Measurements from ENCODE around the gene PPP1R27.

Gene PPP1R27

DNA sequence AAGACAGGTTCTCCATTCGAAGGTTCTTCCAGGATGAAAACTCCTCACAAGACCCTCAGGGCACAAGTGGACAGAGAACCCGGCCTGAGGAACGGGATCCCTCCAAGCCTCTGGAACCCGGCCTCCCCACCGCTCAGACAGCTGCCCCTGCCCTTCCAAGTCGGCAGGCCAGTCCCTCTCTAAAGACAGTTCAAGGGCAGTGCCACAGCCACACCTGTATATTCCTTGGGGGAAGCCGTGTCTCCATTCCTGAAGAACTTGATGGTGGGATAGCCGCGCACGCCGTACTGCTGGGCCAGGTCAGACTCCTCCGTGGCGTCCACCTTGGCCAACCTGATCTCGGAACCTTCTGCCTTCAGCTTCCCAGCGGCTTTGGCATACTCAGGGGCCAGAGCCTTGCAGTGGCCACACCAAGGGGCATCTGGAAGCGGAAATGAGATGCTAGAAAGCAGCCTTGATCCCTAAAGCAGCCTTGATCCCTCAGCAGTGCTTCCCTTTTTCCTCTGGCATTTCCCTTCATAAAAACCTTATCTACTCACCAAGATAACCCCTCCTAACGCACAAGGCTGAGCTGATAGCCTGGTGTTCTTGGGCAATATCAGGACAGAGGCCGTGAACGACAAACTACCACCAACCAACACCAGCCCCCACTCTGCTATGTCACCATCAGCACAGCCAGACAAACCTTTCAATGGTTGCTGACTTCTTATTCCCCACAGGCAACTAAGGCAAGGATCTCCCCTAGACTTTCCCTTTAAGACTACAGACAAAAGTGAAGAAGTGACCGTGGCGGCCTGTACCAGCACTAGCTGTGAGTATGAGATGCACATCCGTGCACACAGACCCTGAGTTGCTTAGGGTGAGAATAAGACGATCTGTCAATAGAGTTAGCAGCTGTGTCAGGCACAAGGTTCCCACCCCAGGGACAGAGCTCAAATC lies 24.4 kb upstream of the PPP1R27 start:
- H3K4me1 ChIP-seq (ENCODE audit: insufficient read depth, low read length), result 0 out of 2 replicates have a peak, but pooled peaks cover 4% of the 10 kb centered on the region
- H3K27ac ChIP-seq (ENCODE audit: low read length), result no peak overlapping the region
- H3K36me3 ChIP-seq (ENCODE audit: insufficient read depth, low read depth, low read length), result peaks cover 59% of the 10 kb centered on the region
- peak overlapping the region; percentile 89 for H3K4me3 ChIP-seq (ENCODE audit: low read length)
- H3K9ac ChIP-seq (ENCODE audit: low read depth, low read length), result peak overlapping the region; percentile 81
- H3K9me3 ChIP-seq (ENCODE audit: insufficient read depth, low read depth, low read length), result no peaks in the 10 kb centered on the region
- no peaks in the 10 kb centered on the region for H3K27me3 ChIP-seq (ENCODE audit: insufficient read depth, low read length)

DNA sequence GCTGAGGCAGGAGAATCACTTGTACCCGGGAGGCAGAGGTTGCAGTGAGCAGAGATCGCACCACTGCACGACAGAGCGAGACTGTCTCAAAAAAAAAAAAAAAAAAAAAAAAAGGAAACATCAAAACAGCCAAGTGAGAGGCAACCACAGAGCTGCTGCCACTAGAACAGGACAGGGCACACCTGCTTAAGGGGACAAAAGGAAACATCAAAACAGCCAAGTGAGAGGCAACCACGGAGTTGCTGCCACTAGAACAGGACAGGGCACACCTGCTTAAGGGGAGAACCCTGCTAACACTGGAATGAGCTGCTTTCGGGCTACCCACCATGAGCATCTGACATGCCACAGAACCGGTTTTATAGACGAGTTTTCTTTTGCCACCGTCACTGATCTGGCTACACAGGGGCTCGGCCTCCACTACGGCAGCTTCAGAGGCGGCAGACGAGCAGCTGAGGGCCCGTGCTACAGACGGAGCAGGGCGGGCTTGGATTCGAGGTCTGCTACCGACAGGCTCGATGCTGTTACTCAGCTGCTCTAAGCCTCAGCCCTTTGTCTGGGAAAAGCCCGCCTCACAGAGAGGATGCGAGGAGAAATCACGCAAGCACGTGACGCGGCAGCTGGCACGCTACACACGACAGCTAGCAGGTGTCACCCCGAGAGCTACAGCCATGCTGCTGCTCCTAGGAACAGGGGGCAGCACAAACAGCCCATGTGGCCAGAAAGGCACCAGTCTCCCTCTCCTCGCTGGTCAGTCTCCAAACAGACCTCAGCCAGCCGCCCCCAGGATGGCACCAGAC lies 23.5 kb upstream of the PPP1R27 start:
- Histone ChIP-seq H3K4me3 (ENCODE audit: low read length) (no peak overlapping the region), H3K9ac (ENCODE audit: low read depth, low read length) (peak overlapping the region; percentile 81; the same call in 1 of the 2 replicates), H3K36me3 (ENCODE audit: insufficient read depth, low read depth, low read length) (peaks cover 59% of the 10 kb centered on the region), H3K4me1 (ENCODE audit: insufficient read depth, low read length) (0 out of 2 replicates have a peak, but pooled peaks cover 4% of the 10 kb centered on the region), H3K27me3 (ENCODE audit: insufficient read depth, low read length) (no peaks in the 10 kb centered on the region), H3K9me3 (ENCODE audit: insufficient read depth, low read depth, low read length) (no peaks in the 10 kb centered on the region), H3K27ac (ENCODE audit: low read length) (no peak overlapping the region)

DNA sequence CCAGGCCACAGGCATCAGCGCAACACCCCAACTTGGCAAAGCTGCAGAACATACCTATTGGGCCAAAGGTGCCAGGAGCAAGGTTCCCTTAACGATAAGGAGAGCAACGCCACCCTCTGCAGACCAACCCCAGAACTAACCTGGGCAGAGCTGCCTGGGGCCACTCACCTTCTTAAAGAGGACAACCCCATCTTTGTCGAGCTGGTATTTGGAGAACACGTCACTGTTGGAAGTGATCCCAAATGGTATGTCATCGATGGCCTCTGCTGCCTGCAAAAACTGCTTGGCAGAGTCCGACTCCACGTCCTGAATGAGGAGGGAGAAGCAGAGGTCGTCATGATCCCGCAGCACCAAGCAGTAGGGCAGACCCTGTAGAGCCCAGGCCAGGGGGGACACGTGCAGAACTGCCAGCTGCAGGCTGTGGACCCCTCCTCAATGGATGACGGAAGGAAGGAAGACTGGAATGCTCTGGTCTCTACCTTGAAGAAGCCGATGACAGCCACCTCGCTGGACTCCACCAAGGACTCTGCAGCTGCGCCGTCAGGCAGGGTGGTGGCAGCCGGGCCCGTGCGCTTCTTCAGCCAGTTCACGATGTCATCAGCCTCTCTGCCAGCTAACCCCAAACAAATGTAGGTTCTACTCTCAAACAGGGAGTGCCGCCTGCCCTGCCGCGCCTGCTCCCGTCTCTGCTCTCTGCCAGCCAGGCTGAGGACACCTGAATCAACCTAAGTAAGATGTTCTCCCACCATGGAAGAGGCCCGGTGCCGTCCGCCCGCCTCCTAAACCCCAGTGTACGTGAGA lies 20.3 kb upstream of the PPP1R27 start:
- Histone ChIP-seq H3K27ac (ENCODE audit: low read length) (no peak overlapping the region), H3K9me3 (ENCODE audit: insufficient read depth, low read depth, low read length) (no peaks in the 10 kb centered on the region), H3K4me1 (ENCODE audit: insufficient read depth, low read length) (0 out of 2 replicates have a peak, but pooled peaks cover 4% of the 10 kb centered on the region)

DNA sequence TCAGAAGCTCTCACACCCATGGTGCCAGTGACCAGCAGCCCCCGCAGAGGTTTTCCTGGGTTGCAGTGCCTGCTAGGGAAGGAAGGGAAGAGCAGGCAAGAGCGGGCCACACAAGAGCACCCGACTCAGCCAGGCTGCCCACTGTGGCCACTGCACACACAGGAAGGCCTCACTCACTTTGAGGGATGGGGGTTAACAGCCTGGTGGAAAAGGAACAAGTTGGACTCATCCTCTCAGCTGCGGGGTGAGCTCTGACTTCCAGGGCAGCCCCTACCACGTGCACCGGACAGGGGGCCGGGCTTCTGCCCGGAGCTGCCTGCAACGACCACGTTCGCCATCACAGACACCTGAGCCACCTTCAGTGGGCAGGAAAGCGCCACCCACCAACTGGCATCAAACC lies 17.4 kb upstream of the PPP1R27 start:
- Histone ChIP-seq H3K27me3 (ENCODE audit: insufficient read depth, low read length) (no peaks in the 10 kb centered on the region), H3K36me3 (ENCODE audit: insufficient read depth, low read depth, low read length) (peaks cover 64% of the 10 kb centered on the region), H3K9me3 (ENCODE audit: insufficient read depth, low read depth, low read length) (no peaks in the 10 kb centered on the region), H3K4me1 (ENCODE audit: insufficient read depth, low read length) (no peaks in the 10 kb centered on the region), H3K9ac (ENCODE audit: low read depth, low read length) (no peak overlapping the region), H3K4me3 (ENCODE audit: low read length) (no peak overlapping the region), H3K27ac (ENCODE audit: low read length) (no peak overlapping the region)

More for the DNA sequence above, 20.3 kb upstream of the PPP1R27 start:
- Histone ChIP-seq H3K4me3 (ENCODE audit: low read length) (no peak overlapping the region), H3K27me3 (ENCODE audit: insufficient read depth, low read length) (no peaks in the 10 kb centered on the region), H3K9ac (ENCODE audit: low read depth, low read length) (no peak overlapping the region), H3K36me3 (ENCODE audit: insufficient read depth, low read depth, low read length) (peaks cover 75% of the 10 kb centered on the region)

DNA sequence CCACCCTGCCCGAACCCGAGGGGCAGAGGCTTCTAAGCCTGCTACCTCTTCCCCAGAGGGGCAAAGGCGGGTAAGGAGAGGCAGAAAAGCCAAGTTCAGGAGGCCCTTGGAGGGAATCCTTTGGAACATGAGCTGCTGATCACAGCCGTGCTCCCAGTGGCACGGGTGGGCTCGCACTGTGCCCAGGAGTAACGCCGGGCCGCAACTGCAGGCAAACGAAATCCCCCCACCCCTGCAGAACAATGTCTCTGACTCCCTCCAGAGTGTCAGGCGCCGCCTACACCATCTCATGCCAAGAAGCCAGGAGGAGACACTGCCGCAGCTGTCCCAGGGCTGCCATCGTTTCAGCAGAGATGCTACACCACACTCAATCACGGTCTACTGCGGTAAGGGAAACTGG lies 16.6 kb upstream of the PPP1R27 start:
- no peak overlapping the region for H3K27ac ChIP-seq (ENCODE audit: low read length)
- no peaks in the 10 kb centered on the region for H3K4me1 ChIP-seq (ENCODE audit: insufficient read depth, low read length)
- H3K4me3 ChIP-seq (ENCODE audit: low read length), result no peak overlapping the region
- H3K9me3 ChIP-seq (ENCODE audit: insufficient read depth, low read depth, low read length), result no peaks in the 10 kb centered on the region
- H3K9ac ChIP-seq (ENCODE audit: low read depth, low read length), result no peak overlapping the region
- H3K36me3 ChIP-seq (ENCODE audit: insufficient read depth, low read depth, low read length), result peaks cover 68% of the 10 kb centered on the region
- H3K27me3 ChIP-seq (ENCODE audit: insufficient read depth, low read length), result no peaks in the 10 kb centered on the region

DNA sequence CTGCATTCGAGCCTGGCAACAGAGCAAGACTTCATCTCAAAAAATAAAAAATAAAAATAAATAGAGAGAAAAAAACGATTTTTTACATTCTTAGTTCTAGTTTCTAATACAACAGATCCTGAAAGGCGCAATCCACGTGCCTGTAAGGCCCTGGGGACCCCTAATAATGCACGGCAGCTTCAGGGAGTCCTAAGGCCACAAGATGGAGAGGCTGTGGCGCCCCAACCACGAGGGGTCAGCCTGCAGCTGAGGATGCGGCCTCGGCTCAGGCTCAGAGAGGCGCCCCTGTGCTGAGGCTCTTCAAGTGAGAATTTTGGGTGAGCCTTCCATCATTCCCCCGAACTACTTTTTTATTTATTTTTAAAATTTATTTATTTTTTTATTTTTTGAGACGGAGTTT lies 14.6 kb upstream of the PPP1R27 start:
- Histone ChIP-seq H3K4me3 (ENCODE audit: low read length) (no peak overlapping the region), H3K36me3 (ENCODE audit: insufficient read depth, low read depth, low read length) (peaks cover 72% of the 10 kb centered on the region), H3K9me3 (ENCODE audit: insufficient read depth, low read depth, low read length) (no peaks in the 10 kb centered on the region), H3K27ac (ENCODE audit: low read length) (no peak overlapping the region), H3K4me1 (ENCODE audit: insufficient read depth, low read length) (no peaks in the 10 kb centered on the region), H3K9ac (ENCODE audit: low read depth, low read length) (no peak overlapping the region), H3K27me3 (ENCODE audit: insufficient read depth, low read length) (no peaks in the 10 kb centered on the region)

DNA sequence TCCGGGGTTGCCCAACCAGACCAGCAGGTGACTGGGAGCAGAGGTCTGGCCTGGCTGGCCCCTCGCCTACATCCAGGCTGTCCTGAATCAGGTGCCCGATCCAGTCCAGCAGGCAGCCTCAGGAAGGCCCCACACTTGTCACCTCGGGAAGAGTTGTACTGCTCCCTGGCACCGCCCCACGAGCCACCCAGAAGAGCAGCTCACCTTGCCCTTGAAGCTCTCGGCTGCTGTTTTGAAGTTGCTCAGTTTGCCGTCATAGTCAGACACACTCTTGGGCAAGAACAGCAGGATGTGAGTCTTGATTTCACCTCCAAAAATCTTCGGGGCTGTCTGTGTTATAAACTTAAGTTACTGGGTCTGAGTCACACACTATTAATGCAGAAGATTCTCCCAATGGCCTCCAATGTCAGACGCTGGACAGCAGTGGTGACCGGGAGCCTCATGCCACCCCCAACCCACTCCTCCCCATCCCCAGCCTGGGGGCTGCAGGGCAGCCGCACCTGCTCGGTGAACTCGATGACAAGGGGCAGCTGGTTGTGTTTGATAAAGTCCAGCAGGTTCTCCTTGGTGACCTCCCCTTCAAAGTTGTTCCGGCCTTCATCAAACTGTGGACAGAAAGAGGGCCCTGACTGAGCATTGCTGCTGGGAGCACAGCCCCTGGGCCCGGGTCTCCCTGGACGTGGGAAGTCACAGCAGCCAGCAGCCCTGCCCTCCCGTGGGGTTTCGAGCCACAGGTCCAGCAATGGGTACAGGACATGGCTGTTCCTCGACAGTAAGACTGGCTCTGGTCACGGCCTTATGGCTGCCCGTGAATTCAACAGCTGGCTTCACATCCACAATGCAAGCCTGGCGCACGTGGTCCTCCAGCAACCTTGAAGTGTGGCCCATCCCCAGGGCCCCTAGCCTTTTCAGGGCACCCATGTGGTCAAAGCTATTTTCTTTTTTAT lies 12.2 kb upstream of the PPP1R27 start:
- Histone ChIP-seq H3K4me3 (ENCODE audit: low read length) (no peak overlapping the region), H3K4me1 (ENCODE audit: insufficient read depth, low read length) (no peaks in the 10 kb centered on the region), H3K9me3 (ENCODE audit: insufficient read depth, low read depth, low read length) (no peaks in the 10 kb centered on the region), H3K27ac (ENCODE audit: low read length) (no peak overlapping the region), H3K27me3 (ENCODE audit: insufficient read depth, low read length) (no peaks in the 10 kb centered on the region), H3K9ac (ENCODE audit: low read depth, low read length) (no peak overlapping the region), H3K36me3 (ENCODE audit: insufficient read depth, low read depth, low read length) (peaks cover 69% of the 10 kb centered on the region)

DNA sequence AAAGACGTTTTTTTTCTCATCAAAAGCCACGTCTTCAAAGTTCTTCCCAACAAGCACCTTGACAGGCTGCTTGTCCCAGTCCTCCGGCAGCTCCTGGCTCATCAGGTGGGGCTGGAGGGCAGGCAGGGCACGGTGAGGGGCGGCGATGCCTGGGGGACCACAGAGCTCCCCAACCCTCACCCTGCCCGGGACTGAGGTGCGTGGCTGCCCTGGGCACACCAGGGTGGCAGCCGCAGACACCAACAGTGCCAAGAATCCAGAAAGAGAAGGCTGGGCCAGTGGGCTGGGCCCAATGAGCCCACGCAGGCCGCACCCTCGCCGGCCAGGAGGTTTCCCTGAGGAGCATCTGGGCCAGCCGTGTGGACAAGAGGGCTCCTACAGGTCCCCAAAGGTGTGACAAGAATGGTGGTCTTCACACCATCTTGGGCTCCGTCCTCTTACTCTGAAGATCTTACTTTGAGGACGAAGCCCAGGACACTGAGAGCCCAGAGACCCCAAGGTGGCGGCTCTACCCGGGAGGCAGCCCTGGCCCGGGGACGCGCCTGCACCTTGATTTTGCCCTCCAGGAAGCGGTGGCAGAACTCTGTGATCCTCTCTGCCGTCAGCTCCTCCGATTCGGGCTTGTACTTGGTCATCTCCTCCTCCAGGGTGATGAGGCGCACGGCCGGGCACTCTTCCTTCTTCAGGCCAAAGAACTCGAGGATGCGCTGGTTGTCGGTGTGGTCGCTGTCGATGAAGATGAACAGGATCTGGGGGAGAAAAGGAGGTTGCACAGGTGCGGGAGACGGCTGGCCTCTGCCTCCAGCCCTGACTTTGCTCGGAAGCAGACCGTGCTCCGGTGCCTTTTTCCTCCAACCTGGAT lies 11.3 kb upstream of the PPP1R27 start:
- Histone ChIP-seq H3K4me1 (ENCODE audit: insufficient read depth, low read length) (no peaks in the 10 kb centered on the region), H3K9me3 (ENCODE audit: insufficient read depth, low read depth, low read length) (no peaks in the 10 kb centered on the region), H3K27me3 (ENCODE audit: insufficient read depth, low read length) (no peaks in the 10 kb centered on the region), H3K36me3 (ENCODE audit: insufficient read depth, low read depth, low read length) (peaks cover 60% of the 10 kb centered on the region), H3K27ac (ENCODE audit: low read length) (no peak overlapping the region), H3K4me3 (ENCODE audit: low read length) (no peak overlapping the region), H3K9ac (ENCODE audit: low read depth, low read length) (no peak overlapping the region)

DNA sequence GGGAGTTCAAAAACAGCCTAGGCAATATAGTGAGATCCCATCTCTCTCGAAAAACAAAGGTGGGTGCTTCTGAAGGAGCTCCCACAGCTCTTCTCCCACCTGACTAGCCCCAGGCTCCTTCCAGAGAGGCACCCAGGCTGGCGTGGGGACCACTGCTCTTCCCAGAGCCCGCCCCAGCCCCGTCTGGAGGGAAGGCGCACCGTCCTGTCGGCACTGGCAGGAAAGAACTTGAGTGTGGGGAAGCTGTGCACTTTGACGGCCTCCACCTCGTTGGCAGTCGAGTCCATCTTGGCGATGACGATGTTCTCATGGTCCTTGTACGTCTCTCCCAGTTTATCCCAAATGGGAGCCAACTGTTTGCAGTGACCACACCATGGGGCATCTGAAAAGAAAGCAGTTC lies 10.5 kb upstream of the PPP1R27 start:
- H3K27me3 ChIP-seq (ENCODE audit: insufficient read depth, low read length), result no peaks in the 10 kb centered on the region
- no peaks in the 10 kb centered on the region for H3K4me1 ChIP-seq (ENCODE audit: insufficient read depth, low read length)
- no peak overlapping the region for H3K4me3 ChIP-seq (ENCODE audit: low read length)
- peaks cover 59% of the 10 kb centered on the region for H3K36me3 ChIP-seq (ENCODE audit: insufficient read depth, low read depth, low read length)
- no peaks in the 10 kb centered on the region for H3K9me3 ChIP-seq (ENCODE audit: insufficient read depth, low read depth, low read length)
- H3K27ac ChIP-seq (ENCODE audit: low read length), result no peak overlapping the region
- no peak overlapping the region for H3K9ac ChIP-seq (ENCODE audit: low read depth, low read length)

DNA sequence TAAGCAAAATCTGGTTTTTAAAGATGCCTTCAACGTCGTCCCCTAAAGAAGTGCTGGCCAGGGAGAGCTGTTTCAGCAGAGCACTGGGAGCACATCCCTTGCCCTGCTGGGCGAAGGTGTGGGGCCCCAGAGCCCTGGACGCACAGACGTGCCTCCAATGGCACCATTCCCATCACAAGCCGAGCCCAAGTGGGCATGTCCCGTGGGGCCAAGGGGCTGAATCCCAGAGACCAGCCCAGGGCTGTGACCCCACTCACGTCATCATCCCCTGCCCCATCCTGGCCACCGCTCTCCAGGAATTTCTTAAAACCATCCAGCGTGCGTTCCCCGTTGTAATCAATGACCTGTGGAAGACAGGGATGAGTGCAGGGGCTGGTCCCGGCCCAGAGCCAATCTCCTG lies 10.0 kb upstream of the PPP1R27 start:
- Histone ChIP-seq H3K4me3 (ENCODE audit: low read length) (no peak overlapping the region), H3K27ac (ENCODE audit: low read length) (no peak overlapping the region), H3K9me3 (ENCODE audit: insufficient read depth, low read depth, low read length) (no peaks in the 10 kb centered on the region), H3K9ac (ENCODE audit: low read depth, low read length) (no peak overlapping the region), H3K36me3 (ENCODE audit: insufficient read depth, low read depth, low read length) (peaks cover 59% of the 10 kb centered on the region), H3K4me1 (ENCODE audit: insufficient read depth, low read length) (no peaks in the 10 kb centered on the region), H3K27me3 (ENCODE audit: insufficient read depth, low read length) (no peaks in the 10 kb centered on the region)
